ENCODE data around the gene PTPRM. TPM values are rescaled to one million over a fixed set of nuclear protein-coding genes. Genes with fewer than 3 reads are reported as not detected.

PTPRM gene
- total and polyA plus RNA-seq, 2 experiments from 2014 or later: 1.6 to 5.3 TPM

DNA sequence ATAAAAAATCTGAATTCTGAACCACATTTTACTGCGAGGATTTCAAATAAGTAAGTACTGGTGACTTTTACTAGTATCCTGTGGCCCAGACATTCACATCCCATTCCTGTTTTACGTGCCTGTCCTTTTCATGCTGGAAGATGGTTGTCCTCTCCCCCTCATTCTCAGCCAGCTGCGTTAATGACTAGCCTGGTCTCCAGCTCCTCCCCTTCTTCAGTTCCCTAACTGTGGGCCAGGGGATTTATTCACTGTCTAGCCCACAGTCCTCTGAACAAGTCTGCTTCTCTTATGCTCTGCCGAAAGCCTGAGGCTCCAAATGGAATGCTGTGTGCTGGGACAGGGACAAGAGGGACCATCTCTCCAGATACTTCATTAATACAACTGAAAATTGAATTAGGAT is 373.9 kb downstream of the PTPRM start (continued):
- TF ChIP-seq, protein P1, sequence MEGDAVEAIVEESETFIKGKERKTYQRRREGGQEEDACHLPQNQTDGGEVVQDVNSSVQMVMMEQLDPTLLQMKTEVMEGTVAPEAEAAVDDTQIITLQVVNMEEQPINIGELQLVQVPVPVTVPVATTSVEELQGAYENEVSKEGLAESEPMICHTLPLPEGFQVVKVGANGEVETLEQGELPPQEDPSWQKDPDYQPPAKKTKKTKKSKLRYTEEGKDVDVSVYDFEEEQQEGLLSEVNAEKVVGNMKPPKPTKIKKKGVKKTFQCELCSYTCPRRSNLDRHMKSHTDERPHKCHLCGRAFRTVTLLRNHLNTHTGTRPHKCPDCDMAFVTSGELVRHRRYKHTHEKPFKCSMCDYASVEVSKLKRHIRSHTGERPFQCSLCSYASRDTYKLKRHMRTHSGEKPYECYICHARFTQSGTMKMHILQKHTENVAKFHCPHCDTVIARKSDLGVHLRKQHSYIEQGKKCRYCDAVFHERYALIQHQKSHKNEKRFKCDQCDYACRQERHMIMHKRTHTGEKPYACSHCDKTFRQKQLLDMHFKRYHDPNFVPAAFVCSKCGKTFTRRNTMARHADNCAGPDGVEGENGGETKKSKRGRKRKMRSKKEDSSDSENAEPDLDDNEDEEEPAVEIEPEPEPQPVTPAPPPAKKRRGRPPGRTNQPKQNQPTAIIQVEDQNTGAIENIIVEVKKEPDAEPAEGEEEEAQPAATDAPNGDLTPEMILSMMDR (conservative IDR thresholded peaks at IDR 0.05; ENCODE audit: low read depth in 2 of 2): no peak
- TF ChIP-seq CREB1 (CRISPR knock-in tag; IDR thresholded peaks at IDR 0.05; ENCODE audit: low read depth) (no peak), EZH2phosphoT487 (IDR thresholded peaks at IDR 0.05; ENCODE audit: unreplicated experiment) (no peak), ZNF331 (CRISPR knock-in tag; IDR thresholded peaks at IDR 0.05; ENCODE audit: low read depth) (no peak), STAT1 (IDR thresholded peaks at IDR 0.05; ENCODE audit: unreplicated experiment) (no peak)
- TF ChIP-seq, protein P2, sequence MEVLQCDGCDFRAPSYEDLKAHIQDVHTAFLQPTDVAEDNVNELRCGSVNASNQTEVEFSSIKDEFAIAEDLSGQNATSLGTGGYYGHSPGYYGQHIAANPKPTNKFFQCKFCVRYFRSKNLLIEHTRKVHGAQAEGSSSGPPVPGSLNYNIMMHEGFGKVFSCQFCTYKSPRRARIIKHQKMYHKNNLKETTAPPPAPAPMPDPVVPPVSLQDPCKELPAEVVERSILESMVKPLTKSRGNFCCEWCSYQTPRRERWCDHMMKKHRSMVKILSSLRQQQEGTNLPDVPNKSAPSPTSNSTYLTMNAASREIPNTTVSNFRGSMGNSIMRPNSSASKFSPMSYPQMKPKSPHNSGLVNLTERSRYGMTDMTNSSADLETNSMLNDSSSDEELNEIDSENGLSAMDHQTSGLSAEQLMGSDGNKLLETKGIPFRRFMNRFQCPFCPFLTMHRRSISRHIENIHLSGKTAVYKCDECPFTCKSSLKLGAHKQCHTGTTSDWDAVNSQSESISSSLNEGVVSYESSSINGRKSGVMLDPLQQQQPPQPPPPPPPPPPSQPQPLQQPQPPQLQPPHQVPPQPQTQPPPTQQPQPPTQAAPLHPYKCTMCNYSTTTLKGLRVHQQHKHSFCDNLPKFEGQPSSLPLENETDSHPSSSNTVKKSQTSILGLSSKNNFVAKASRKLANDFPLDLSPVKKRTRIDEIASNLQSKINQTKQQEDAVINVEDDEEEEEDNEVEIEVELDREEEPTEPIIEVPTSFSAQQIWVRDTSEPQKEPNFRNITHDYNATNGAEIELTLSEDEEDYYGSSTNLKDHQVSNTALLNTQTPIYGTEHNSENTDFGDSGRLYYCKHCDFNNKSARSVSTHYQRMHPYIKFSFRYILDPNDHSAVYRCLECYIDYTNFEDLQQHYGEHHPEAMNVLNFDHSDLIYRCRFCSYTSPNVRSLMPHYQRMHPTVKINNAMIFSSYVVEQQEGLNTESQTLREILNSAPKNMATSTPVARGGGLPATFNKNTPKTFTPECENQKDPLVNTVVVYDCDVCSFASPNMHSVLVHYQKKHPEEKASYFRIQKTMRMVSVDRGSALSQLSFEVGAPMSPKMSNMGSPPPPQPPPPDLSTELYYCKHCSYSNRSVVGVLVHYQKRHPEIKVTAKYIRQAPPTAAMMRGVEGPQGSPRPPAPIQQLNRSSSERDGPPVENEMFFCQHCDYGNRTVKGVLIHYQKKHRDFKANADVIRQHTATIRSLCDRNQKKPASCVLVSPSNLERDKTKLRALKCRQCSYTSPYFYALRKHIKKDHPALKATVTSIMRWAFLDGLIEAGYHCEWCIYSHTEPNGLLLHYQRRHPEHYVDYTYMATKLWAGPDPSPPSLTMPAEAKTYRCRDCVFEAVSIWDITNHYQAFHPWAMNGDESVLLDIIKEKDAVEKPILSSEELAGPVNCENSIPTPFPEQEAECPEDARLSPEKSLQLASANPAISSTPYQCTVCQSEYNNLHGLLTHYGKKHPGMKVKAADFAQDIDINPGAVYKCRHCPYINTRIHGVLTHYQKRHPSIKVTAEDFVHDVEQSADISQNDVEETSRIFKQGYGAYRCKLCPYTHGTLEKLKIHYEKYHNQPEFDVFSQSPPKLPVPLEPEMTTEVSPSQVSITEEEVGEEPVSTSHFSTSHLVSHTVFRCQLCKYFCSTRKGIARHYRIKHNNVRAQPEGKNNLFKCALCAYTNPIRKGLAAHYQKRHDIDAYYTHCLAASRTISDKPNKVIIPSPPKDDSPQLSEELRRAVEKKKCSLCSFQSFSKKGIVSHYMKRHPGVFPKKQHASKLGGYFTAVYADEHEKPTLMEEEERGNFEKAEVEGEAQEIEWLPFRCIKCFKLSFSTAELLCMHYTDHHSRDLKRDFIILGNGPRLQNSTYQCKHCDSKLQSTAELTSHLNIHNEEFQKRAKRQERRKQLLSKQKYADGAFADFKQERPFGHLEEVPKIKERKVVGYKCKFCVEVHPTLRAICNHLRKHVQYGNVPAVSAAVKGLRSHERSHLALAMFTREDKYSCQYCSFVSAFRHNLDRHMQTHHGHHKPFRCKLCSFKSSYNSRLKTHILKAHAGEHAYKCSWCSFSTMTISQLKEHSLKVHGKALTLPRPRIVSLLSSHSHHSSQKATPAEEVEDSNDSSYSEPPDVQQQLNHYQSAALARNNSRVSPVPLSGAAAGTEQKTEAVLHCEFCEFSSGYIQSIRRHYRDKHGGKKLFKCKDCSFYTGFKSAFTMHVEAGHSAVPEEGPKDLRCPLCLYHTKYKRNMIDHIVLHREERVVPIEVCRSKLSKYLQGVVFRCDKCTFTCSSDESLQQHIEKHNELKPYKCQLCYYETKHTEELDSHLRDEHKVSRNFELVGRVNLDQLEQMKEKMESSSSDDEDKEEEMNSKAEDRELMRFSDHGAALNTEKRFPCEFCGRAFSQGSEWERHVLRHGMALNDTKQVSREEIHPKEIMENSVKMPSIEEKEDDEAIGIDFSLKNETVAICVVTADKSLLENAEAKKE (CRISPR knock-in tag; IDR thresholded peaks at IDR 0.05): no peak

DNA sequence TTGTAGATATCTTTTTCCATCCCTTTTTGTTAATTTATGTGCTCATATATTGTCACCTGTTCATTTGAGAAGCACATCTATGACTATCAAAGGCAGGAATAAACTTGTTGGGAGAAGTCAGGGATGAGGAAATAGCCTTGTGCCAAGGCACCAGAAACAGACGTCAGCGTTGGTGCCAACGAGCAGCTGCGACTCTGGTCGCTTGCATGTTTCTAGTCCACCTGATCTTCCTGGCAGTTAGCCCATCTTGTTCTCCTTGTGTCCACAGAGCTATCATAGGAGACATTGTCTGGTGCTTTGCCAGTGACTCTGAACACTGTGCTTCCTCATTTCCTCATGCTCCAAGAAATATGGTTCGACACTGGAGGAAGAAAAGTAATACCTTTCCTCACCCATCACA is 374.4 kb downstream of the PTPRM start:
- no peak overlapping the region for H3K27ac Mint-ChIP-seq
- H3K9me3 Mint-ChIP-seq: 0 out of 3 replicates have a peak, but pooled peaks cover 3% of the 10 kb centered on the region
- no peaks in the 10 kb centered on the region for H3K79me2 ChIP-seq (replicated peaks; ENCODE audit: insufficient read depth)
- H3K36me3 ChIP-seq (ENCODE audit: insufficient read depth): no peaks in the 10 kb centered on the region
- no peak for ATAC-seq
- no peak overlapping the region for H3K4me2 ChIP-seq
- no peak overlapping the region for H2AFZ ChIP-seq
- H3K4me3 ChIP-seq: no peak overlapping the region
- DNase-seq (ENCODE audit: low spot score): no peak
- H4K20me1 ChIP-seq (replicated peaks; ENCODE audit: insufficient read depth): no peaks in the 10 kb centered on the region
- no peaks in the 10 kb centered on the region for H3F3A ChIP-seq (replicated peaks; ENCODE audit: low read depth)
- H3K4me1 ChIP-seq (ENCODE audit: insufficient read depth): no peaks in the 10 kb centered on the region
- H3K27ac ChIP-seq (ENCODE audit: low read depth): no peak overlapping the region
- TF ChIP-seq STAT1 (IDR thresholded peaks at IDR 0.05; ENCODE audit: unreplicated experiment) (no peak), ZNF114 (CRISPR knock-in tag; IDR thresholded peaks at IDR 0.05) (no peak)
- H3K36me3 Mint-ChIP-seq (ENCODE audit: low read depth): no peaks in the 10 kb centered on the region
- H3K27me3 Mint-ChIP-seq (ENCODE audit: insufficient read depth, low read depth, poor library complexity): no peaks in the 10 kb centered on the region
- no peaks in the 10 kb centered on the region for H3K27me3 ChIP-seq (ENCODE audit: insufficient read depth)
- H3K9me2 ChIP-seq (ENCODE audit: insufficient read depth): no peaks in the 10 kb centered on the region
- H3K4me1 Mint-ChIP-seq: peaks cover 6% of the 10 kb centered on the region
- no peak overlapping the region for H3K4me3 Mint-ChIP-seq
